GM19239 (cell line): ENCODE measurements around the gene KCNJ12.
"Not testable (repeated sequence)": the region's sequence is repeated elsewhere in the genome, so short reads cannot be mapped to it uniquely, and the experiment has no call there.

Experiments used
- DNase-seq: peaks from one replicate; pipeline ENCODE4 v3.0.0; 2011; ENCODE audit warnings: low spot score; ENCODE audit not compliant: insufficient read length
- FAIRE-seq: peaks from 2 replicates; lab custom pipeline; 2011; peaks lifted over from hg19 to GRCh38; lab: Jason Lieb, UNC

KCNJ12 gene

DNA sequence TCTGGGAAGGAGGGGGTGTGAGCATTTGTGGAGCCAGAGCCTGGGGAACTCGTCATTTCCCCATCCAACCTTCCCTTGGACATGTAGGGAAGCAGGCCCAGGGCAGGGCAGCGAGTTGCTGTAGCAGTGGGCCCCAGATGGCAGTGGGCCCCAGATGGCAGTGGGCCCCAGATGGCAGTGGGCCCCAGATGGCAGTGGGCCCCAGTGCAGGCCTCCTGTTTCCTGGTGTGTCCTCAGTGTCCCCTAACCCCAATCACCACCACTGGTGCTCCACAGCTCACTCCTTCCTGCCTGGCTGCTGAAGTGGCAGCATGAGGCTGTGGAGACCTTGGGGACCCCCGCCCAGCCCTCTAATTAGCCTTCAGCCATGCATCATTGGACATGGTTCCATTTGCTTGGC lies 4.5 kb downstream of the KCNJ12 start:
- no peak for FAIRE-seq
- no peak for DNase-seq

DNA sequence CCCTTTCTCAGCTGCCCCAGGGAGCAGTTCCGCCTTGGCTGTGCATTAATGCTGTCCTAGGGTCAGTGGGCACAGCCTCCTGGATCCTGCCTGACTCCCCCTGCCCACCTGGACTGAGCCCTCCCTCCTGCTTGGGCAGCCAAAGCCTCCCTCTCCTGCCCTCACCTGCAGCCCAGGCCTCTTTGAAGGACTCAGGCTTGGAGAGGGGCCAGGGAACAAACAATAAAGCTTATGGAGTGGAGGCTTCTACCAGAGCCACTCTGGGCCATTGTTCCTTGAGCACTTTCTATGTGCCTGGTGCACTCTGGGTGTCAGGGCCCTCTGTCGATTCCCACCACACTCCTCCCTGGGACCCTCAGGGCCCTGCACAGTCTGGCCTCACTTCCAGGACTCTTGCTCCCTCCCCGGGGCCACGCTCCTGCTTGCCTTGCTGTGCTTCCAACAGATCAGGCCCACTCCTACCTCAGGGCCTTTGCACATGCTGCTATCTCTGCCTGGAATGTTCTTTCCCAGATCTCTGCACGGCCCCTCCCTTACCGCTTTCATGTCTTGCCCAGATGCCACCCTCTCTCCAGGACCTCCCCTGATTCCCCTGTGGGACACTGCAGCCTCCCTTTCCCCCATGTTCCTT lies 5.0 kb downstream of the KCNJ12 start:
- no peak for DNase-seq
- no peak for FAIRE-seq

DNA sequence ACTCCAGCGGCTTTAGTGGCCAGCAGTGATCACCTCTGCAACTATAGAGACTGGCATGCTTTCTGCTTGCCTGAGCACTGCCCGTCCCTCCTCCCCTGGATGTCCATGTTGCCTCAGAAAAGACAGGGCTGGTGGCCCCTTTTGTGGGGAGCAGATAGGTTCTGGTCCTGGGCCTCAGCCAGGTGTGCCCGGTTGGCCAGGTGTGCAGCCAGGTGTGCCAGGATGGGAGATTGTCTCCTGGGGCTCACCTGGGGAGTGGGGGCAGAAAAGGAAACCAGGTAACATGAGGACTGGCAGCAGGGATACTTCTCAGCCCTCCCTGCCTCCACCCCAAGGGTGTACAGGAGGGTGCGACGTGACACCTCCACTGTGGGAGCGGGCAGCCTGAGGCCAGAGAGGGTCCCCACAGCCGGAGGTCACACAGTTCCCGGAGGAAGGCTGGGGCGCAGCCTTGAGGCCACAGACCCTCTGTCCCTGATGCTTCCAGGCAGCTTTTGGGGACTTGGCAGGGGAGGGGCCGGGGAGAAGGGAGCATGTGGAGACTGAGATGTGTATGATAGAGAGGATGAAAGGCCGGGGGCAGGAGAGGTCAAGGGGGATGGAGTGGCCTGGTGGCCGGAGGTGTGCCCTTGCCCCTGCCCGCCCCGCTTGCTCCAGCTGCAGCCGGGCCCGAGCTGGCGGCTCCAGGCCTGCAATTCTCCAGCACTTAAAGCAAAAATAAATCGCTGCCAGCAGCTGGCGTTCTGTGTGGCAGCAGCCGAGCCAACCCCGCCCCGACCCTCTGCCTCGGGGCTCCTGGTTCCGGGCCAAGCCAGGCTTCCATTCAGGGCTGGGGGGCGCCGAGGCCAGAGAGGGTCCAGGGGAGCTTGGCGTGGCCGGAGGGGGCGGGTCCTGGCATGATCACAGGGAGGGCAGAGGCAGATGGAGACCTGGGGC lies 6.7 kb downstream of the KCNJ12 start:
- DNase-seq (no peak), FAIRE-seq (no peak)

DNA sequence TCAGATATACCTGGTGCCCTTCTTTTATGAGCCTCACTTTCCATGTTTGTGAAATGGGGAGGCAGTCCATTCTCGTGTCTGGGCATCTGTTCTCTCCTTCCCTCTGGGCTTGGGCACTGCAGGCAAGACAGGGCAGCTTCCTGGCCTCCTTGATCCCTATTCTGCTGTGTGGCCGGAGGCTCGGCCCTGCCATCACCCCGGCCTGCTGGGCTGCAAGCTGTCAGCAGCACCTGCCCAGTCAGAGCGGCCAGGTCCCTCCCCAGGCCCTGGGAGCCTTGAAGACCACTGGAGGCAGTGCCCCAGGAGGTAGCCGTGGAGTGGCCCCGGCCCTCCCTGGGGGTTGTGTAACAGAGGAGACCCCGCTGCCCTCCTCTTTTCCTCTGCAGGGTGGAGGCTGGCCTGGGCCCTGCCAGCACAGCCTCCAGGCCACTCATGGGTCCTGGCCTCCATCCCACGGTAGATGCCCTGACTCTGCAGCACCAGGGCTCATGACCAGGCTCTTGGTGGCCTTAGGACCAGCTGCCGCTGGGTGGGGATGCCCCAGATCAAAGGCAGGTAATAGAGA lies 9.2 kb downstream of the KCNJ12 start:
- DNase-seq = no peak
- no peak for FAIRE-seq

DNA sequence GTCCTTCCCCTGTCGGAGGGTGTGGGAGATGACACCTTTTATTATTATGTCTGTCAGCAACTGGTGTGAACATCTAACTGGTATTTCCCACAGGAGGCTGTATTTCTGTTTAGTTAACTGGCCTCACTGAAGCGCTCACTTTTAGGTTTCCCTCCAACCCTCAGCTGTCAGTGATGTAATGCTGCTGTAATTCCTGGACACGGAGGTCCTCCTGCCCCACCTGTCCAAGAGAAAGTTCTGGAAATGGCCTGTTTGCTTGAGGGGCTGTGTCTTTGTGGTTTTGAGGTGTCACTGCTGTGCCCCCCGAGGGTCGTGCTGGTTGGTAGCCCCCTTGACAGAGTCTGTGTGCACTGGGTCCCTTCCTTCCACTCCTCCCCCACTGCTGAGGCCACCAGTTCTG lies 11.5 kb downstream of the KCNJ12 start:
- DNase-seq (no peak), FAIRE-seq (no peak)

DNA sequence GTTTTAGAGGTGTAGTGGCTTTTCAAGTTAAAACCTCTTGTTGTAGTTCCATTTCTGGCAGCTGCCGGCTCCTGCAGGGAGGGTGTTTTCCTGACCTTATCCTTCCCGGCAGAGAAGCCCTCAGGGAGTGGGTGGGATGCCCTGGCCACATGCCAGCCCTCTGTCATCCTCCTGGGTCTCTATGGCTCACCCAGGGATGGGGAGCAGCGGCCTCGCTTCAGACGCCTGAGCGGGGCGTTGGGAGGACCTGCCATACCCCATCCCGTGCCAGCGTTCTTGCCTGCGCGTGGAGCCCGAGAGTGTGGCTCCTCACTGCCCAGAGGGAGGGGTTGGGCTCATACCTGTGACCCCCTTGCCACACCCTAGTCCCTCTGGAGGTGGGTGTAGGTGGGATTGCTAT lies 11.9 kb downstream of the KCNJ12 start:
- FAIRE-seq = no peak
- no peak for DNase-seq

DNA sequence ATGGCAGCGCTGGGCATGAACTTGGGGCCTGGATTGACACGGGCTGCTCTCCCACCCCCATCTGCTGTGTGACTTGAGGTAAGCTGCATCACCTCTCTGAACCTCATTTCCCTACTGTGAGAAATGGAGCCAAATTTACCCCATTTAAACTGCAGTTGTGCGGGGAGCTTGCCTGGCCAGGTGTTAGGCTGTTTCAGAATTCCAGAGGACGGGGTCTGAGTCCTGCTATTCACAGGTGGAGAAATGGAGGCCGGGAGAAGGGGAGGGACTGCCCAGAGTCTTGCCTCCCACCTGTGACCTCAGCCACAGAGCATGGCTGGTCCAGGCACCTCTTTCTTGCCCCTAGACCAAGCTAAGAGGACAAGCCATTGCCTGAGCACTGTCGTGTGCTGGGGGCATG lies 12.8 kb downstream of the KCNJ12 start:
- DNase-seq (no peak), FAIRE-seq (no peak)

DNA sequence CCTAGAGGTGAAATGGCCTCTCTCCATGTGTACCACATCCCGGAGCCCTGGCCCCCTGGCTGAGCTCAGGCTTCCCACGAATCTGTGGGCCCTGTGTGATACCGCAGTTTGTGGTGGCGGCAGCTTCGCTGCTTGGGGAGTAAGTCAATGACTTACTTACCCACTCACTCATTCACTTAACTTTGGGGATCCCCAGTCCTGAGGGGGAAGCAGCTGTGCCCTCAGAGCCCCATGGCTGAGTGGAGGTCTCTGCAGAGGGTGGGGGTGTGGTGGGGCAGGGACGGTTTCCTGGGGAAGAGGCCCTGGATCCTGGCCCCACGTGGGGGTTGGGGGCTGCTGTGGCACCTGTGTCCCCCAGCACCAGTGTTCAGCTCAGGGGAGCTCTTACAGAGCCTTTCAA lies 13.2 kb downstream of the KCNJ12 start:
- FAIRE-seq (no peak), DNase-seq (no peak)

DNA sequence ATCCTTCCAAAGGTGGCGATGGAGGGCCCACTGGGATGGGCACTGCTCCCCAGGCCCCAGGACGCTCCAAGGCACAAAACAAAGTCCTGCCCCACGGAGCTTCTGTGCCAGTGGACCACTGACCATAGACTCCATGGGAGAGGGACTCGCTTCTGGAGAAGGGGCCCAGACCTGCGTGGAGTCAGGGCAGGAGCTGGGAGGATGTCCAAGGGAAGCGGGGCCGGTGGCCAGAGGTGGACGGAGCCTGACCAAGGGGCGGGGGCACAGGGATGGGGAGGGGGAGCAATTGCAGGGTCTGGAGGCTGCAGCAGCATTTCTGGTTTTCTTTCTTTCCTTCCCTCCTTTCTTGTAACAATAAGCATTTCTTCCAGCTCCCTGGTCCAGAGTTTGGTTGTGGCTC lies 14.1 kb downstream of the KCNJ12 start:
- FAIRE-seq = no peak
- no peak for DNase-seq

DNA sequence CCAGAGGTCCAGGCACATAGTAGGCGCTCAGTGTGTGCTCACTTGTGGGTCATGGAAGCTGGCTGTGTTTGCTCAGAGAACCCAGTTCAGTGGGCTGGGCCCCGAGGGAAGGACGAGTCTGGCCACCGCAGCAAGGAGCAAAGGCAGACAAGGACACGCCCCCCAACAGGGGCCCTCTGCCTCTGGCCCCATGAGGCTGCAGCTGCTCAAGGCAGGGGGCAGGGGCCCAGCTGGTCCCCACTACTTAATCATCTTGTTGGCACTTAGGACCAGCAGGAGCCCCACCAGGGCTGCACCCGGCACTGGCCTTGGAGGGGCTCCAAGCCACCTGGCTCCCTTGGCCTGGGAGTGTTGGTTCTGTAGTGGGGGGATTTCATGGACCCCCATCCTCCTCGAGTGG lies 16.1 kb downstream of the KCNJ12 start:
- FAIRE-seq = no peak
- no peak for DNase-seq

DNA sequence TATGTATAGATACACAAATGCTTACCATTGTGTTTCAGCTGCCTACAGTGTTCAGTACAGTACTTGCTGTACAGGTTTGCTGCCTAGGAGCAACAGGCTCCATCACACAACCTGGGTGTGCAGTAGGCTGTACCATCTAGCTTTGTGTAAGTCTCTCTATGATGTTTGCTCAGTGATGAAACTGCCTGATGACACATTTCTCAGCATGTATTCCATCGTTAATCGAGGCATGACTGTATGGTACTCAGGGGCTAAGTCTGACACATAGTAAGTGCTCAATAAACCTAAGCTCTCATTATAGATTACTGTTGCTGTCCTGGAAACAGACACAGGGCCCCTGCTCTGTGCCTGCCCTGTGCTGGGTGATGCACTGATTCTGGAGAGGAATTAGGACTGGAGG lies 18.1 kb downstream of the KCNJ12 start:
- DNase-seq (no peak), FAIRE-seq (no peak)

DNA sequence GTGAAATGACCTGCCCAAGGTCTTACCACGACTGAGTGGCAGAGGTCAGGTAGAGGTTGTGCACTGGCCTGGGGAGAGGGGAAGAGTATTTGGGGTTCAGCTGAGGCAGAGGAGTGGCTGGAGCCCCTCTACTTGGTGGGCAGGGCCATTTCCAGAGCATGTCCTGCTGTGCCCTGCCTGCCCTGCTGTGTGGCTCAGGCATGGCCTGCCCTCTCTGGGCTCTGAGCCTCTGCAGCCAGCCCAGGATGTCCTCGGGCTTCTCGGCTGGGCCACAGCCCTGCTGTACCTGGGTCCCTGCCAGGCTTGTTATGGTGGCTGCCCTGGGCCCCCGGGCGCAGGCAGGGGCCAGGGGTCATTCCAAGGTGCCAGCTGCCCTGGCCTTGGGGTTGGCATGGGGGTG lies 19.6 kb downstream of the KCNJ12 start:
- DNase-seq (no peak), FAIRE-seq (no peak)

DNA sequence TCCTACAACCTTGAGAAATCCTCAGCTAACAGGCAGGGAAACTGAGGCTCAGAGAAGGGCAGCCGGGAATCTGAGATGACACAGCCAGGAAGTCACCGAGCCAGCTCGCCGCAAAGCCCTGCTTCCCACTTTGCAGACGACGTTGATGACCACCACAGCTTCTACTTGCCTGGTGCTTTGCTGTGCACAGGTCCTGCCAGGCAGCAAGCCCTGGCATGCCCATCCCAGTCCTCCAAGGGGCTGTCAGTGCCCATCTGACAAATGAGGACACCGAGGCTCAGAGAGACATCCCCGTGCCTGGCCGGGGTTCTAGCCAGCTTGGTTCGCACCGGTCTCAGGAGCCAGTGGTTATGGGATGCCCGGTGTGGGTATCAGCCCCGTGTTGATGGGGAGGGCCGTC lies 20.1 kb downstream of the KCNJ12 start:
- no peak for DNase-seq
- FAIRE-seq = no peak

DNA sequence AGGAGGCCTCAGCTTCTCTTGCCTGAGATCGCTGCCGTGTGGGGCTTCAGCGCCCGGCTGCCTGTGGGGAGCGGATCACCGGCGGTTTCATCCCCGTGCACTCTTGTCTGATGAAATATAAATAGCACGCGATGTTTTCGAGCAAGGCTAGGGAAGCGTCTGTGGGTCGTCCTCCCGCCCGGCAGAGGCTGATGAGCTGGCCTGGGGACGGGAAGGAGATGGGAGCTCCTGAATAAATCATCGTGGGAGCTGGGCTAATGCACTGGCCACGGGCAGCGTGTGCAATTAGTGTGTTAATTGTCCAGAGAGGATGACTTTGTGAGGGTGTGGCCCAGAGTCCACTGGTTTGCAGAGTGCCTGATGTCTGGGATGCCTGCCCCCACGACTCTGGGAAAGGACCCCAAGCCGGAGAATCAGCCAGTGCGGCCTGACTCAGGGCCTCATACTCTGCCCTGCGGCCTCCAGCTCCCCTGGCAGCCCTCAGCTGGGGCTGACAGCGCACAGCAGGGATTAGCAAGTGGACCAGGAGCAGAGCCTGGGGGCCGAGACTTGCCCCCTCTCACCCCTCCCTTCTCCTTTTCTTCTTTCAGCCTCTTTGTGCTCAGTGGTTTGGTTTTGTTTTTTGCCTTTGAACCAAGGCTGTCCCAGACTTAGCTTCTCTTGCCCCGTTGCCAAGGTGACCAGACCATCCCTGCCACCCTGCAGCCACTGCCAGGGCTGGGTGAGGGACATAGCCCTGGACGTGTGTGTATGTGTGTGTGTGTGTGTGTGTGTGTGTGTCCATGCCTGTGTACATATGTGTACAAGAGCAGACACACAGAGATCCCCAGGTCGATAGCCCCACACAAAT lies 21.4 kb downstream of the KCNJ12 start:
- DNase-seq = no peak
- no peak for FAIRE-seq

DNA sequence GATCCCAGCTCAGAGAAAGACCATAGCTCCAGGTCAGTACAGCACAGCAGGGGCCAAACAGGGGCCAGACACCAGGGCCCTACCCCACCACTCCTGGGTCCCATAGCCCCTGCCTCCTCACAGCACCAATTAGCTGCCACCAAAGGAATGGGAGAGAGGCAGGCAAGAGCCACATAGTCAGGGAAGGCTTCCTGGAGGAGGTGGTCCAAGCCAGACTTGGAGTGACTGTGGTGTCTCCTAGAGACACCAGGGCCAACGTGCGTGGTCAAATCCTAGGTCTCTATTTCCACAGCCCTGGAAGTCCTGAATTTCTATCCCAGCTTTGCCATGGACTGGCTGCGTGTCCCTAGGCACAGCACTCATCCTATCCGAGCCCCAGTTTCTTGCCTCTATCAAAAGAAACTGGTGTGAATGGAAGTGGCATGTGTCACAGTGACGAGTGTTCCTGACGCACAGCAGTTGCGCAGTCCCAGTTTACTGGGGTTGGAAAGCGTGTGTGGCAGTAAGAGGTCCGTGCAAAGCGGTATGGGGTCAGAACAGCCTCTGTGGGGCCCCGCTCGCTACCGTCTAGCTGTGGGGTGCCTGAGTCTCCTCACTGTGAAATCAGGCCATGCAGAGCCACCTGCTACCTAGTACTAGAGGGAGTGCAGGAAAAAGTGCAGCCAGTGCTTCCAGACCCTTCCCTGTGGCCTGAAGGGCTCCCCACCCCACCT lies 23.5 kb downstream of the KCNJ12 start:
- no peak for FAIRE-seq
- no peak for DNase-seq

DNA sequence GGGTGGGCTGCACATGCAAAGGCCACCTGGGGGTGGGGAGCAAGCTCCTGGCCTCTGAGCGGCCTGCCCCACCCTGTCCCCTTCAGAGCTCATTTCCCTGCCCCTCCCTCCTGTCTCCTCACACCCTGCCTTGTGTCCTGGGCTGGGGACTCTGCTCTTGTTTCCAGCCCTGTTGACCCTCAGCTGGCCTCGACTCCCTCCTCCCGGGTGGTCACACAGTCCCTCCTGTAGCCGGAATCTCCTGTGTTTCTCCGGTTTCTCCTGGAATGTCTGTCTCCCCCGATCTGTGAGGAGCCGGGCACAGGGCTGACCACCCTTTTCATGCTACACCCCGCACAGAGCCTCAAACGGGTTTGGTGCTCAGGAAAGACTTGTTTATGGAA lies 24.0 kb downstream of the KCNJ12 start:
- not testable (repeated sequence) for FAIRE-seq, DNase-seq

DNA sequence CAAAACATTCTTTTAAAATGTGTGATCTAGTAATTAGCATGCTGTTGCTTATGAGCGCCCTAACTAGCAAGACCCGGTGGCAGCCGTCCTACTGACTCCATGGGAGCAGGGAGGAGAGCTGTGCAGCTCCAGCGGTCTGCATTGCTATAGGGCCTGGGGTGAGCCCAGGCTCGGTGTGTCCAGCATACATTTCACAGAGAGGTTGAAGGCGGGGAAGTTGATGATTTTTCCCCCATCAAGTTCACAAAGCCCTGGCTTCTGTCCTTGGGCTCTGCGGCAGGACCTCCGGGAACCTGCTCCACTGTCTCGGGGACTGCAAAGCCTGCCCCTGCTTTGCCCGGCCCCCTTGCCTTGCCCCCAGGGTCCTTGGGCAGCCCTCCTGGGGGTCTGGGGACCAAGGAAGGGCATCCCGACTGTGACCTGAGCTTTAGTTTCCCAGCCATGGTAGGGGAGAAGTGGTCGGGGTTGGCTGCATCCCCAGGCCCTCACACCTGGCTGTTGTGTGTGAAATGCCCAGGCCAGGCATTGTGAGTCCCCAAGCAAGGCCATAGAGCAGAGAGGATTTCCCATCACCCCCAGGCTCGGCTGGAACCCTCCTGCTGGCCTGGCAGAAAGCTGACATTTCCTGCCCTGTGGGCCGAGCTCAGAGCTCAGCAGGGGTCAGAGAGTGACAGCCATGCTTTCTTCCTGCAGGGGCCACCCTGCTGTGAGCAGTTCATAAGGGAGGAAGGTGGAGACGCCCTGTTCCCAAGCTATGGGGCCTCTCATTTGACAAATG lies 24.8 kb downstream of the KCNJ12 start:
- FAIRE-seq (no peak), DNase-seq (no peak)

DNA sequence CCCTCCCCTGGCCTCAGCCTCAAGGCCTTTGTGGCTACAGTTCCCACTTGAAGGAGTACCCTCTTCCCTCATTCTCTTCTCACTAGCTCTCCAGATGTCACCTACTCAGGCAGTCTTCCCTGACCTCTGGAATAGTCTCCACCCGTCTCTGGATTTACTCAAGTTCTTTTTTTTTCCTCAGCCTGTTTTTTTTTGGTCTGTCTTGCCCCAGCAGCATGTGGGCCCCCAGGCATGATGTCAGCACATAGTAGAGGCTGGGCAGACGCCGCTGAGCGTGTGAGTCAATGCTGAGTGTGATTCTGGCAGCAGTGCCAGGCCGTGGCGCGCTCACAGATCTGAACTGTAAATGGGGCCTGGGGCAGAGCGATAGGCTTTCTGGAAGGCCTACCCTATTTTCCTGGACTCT lies 26.0 kb downstream of the KCNJ12 start:
- DNase-seq, FAIRE-seq: not testable (repeated sequence)

DNA sequence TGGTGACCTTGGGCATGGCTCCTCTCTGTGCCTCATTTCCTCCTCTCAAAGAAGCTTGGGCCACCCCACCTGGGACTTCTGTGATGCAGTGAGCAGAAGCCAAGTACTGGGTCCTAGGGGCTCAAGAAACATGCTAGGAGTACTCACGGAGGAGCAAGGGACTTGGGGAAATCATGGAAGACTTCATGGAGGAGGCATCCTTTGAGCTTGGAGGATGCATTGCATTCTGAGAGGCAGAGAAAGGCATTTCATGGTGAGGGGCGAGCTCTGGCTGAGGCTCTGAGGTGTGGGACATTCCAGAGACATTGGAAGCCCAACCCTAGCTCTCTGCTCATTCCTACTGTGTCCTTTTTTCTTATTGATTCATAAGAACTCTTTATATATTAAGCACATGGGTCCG lies 26.8 kb downstream of the KCNJ12 start:
- not testable (repeated sequence) for FAIRE-seq, DNase-seq
